Skeletal muscle satellite cell (primary cell): Measurements from ENCODE around the gene TMEM50B. TPM values are rescaled to one million over a fixed set of nuclear protein-coding genes. Genes with fewer than 3 reads are reported as not detected.
A peak's percentile ranks its signal among the peaks of the same experiment; 100 is the strongest.
"Not testable (repeated sequence)": the region's sequence is repeated elsewhere in the genome, so short reads cannot be mapped to it uniquely, and the experiment has no call there.

Experiments
- H3K27me3 ChIP-seq: 2 replicates; pipeline ENCODE4 v1.7.0; 2013; ENCODE audit warnings: low read length; ENCODE audit not compliant: control insufficient read depth, insufficient read depth
- H3K36me3 ChIP-seq: 2 replicates; pipeline ENCODE4 v1.7.0; 2013; ENCODE audit warnings: mild to moderate bottlenecking, control low read depth, low read length; ENCODE audit not compliant: insufficient read depth
- H3K4me1 ChIP-seq: 2 replicates; pipeline ENCODE4 v1.7.0; 2013; ENCODE audit warnings: low read length; ENCODE audit not compliant: control insufficient read depth, insufficient read depth
- H3K4me2 ChIP-seq: 2 replicates; pipeline ENCODE4 v1.7.0; 2013; ENCODE audit warnings: mild to moderate bottlenecking, low read length
- H3K4me3 ChIP-seq: 2 replicates; pipeline ENCODE4 v1.7.0; 2013; ENCODE audit warnings: low read length
- H3K9ac ChIP-seq: 2 replicates; pipeline ENCODE4 v1.7.0; 2013; ENCODE audit warnings: mild to moderate bottlenecking, low read depth, low read length, moderate library complexity
- H3K9me3 ChIP-seq: replicated peaks from 2 replicates; pipeline ENCODE4 v1.7.0; 2013; ENCODE audit warnings: mild to moderate bottlenecking, control low read depth, low read length
- total RNA-seq: library from RNA; depleted of rRNA; stranded (reverse); fragments of >200 nt; gene quantifications from 2 replicates; pipeline ENCODE4 v1.2.3, GENCODE V29; 2012; rRNA removed

Gene TMEM50B
- 25.1 and 29.9 TPM in 2 replicates for total RNA-seq

- peak within 1 kb of the TSS; percentile 95 for H3K9ac ChIP-seq
- no peaks in the 10 kb centered on the region for H3K9me3 ChIP-seq
- no peaks in the 10 kb centered on the region for H3K36me3 ChIP-seq
- H3K4me3 ChIP-seq = peak within 1 kb of the TSS; percentile 80
- peak within 1 kb of the TSS; percentile 86 for H3K4me2 ChIP-seq
- H3K4me1 ChIP-seq = peaks cover 7% of the 10 kb centered on the region
- H3K27me3 ChIP-seq = no peaks in the 10 kb centered on the region
Measured at GRCh38 chr21:33479679-33480480, at the start of gene TMEM50B. Gene TMEM50B, minus strand, starts transcription at chr21:33479974. Its CDS starts 11,089 bp downstream, at chr21:33468885.

- no peaks in the 10 kb centered on the region for H3K4me1 ChIP-seq
- no peak overlapping the region for H3K4me3 ChIP-seq
- H3K27me3 ChIP-seq = no peaks in the 10 kb centered on the region
- peaks cover 49% of the 10 kb centered on the region for H3K36me3 ChIP-seq
- H3K9ac ChIP-seq = no peak overlapping the region
- no peak overlapping the region for H3K4me2 ChIP-seq
- H3K9me3 ChIP-seq = no peaks in the 10 kb centered on the region
Measured at GRCh38 chr21:33522953-33523349, 43.2 kb upstream of the TMEM50B start.

GRCh38 chr21:33522297-33522952 lies 42.7 kb upstream of the TMEM50B start:
- no peaks in the 10 kb centered on the region for H3K4me1 ChIP-seq
- no peak overlapping the region for H3K9ac ChIP-seq
- no peak overlapping the region for H3K4me3 ChIP-seq
- H3K36me3 ChIP-seq = peaks cover 48% of the 10 kb centered on the region
- H3K4me2 ChIP-seq = no peak overlapping the region
- H3K9me3 ChIP-seq = no peaks in the 10 kb centered on the region
- no peaks in the 10 kb centered on the region for H3K27me3 ChIP-seq

GRCh38 chr21:33518899-33519298 lies 39.1 kb upstream of the TMEM50B start:
- Histone ChIP-seq H3K27me3 (no peaks in the 10 kb centered on the region), H3K4me2 (no peak overlapping the region), H3K4me3 (no peak overlapping the region), H3K4me1 (no peaks in the 10 kb centered on the region), H3K9me3 (no peaks in the 10 kb centered on the region), H3K36me3 (peaks cover 48% of the 10 kb centered on the region), H3K9ac (no peak overlapping the region)

GRCh38 chr21:33514229-33514628 lies 34.5 kb upstream of the TMEM50B start:
- H3K9ac ChIP-seq = no peak overlapping the region
- peaks cover 63% of the 10 kb centered on the region for H3K36me3 ChIP-seq
- H3K4me1 ChIP-seq = no peaks in the 10 kb centered on the region
- no peaks in the 10 kb centered on the region for H3K9me3 ChIP-seq
- H3K4me2 ChIP-seq = no peak overlapping the region
- H3K27me3 ChIP-seq = no peaks in the 10 kb centered on the region
- no peak overlapping the region for H3K4me3 ChIP-seq

GRCh38 chr21:33512481-33512880 lies 32.7 kb upstream of the TMEM50B start:
- peaks cover 56% of the 10 kb centered on the region for H3K36me3 ChIP-seq
- no peaks in the 10 kb centered on the region for H3K9me3 ChIP-seq
- H3K27me3 ChIP-seq = no peaks in the 10 kb centered on the region
- H3K4me2 ChIP-seq = no peak overlapping the region
- H3K9ac ChIP-seq = no peak overlapping the region
- no peak overlapping the region for H3K4me3 ChIP-seq
- H3K4me1 ChIP-seq = no peaks in the 10 kb centered on the region

- no peaks in the 10 kb centered on the region for H3K27me3 ChIP-seq
- H3K9me3 ChIP-seq = no peaks in the 10 kb centered on the region
- no peaks in the 10 kb centered on the region for H3K4me1 ChIP-seq
- no peak overlapping the region for H3K4me3 ChIP-seq
- peaks cover 50% of the 10 kb centered on the region for H3K36me3 ChIP-seq
- H3K4me2 ChIP-seq = no peak overlapping the region
- no peak overlapping the region for H3K9ac ChIP-seq
Measured at GRCh38 chr21:33511639-33512038, 31.9 kb upstream of the TMEM50B start.

GRCh38 chr21:33510826-33511225 lies 31.1 kb upstream of the TMEM50B start:
- no peak overlapping the region for H3K9ac ChIP-seq
- H3K4me2 ChIP-seq = no peak overlapping the region
- H3K9me3 ChIP-seq = no peaks in the 10 kb centered on the region
- no peak overlapping the region for H3K4me3 ChIP-seq
- H3K4me1 ChIP-seq = no peaks in the 10 kb centered on the region
- H3K27me3 ChIP-seq = no peaks in the 10 kb centered on the region
- peaks cover 44% of the 10 kb centered on the region for H3K36me3 ChIP-seq

- not testable (repeated sequence) for H3K9ac ChIP-seq, H3K4me3 ChIP-seq
- peaks cover 31% of the 10 kb centered on the region for H3K36me3 ChIP-seq
Measured at GRCh38 chr21:33507003-33507402, 27.2 kb upstream of the TMEM50B start.

GRCh38 chr21:33505833-33506232 lies 26.1 kb upstream of the TMEM50B start:
- Histone ChIP-seq H3K9ac (no peak overlapping the region), H3K9me3 (no peaks in the 10 kb centered on the region), H3K4me2 (no peak overlapping the region), H3K4me3 (no peak overlapping the region), H3K4me1 (no peaks in the 10 kb centered on the region), H3K36me3 (peaks cover 23% of the 10 kb centered on the region), H3K27me3 (no peaks in the 10 kb centered on the region)

More at GRCh38 chr21:33507003-33507402, 27.2 kb upstream of the TMEM50B start:
- H3K9me3 ChIP-seq, H3K4me2 ChIP-seq, H3K27me3 ChIP-seq, H3K4me1 ChIP-seq: not testable (repeated sequence)

GRCh38 chr21:33496345-33496744 lies 16.6 kb upstream of the TMEM50B start:
- H3K4me3 ChIP-seq = no peak overlapping the region
- no peak overlapping the region for H3K4me2 ChIP-seq
- peaks cover 5% of the 10 kb centered on the region for H3K27me3 ChIP-seq
- no peaks in the 10 kb centered on the region for H3K36me3 ChIP-seq
- peaks cover 2% of the 10 kb centered on the region for H3K4me1 ChIP-seq
- H3K9ac ChIP-seq = no peak overlapping the region
- no peaks in the 10 kb centered on the region for H3K9me3 ChIP-seq
